ENCODE measurements around the gene NETO1. TPM values are rescaled to one million over a fixed set of nuclear protein-coding genes. Genes with fewer than 3 reads are reported as not detected.
A peak's percentile ranks its signal among the peaks of the same experiment; 100 is the strongest.

NETO1 gene
- polyA plus RNA-seq, 1 of the 3 experiments (the other 2 are of a cell fraction): not detected

- Histone ChIP-seq H3K79me2 (ENCODE audit: insufficient read depth) (no peaks in the 10 kb centered on the region), H2AFZ (ENCODE audit: low read depth) (no peak overlapping the region), H3K4me2 (no peak overlapping the region; the same call in 1 of the 2 replicates), H3K9ac (no peak overlapping the region), H4K20me1 (ENCODE audit: insufficient read depth) (no peaks in the 10 kb centered on the region), H3K9me2 (no peaks in the 10 kb centered on the region), H3K36me3 (replicated peaks in 1 of 2; ENCODE audit: control insufficient read depth in 1 of 2, insufficient read depth in 2 of 2, low read length in 1 of 2) (no peaks in the 10 kb centered on the region), H3K4me1 (ENCODE audit: control insufficient read depth in 1 of 2, insufficient read depth in 2 of 2, low read depth in 1 of 2, low read length in 1 of 2) (peaks cover 0 to 5% of the 10 kb centered on the region in 2 experiments; a peak in 2 of 4 replicates), H3K9me3 (no peaks in the 10 kb centered on the region), H3F3A (replicated peaks; ENCODE audit: insufficient read depth) (no peaks in the 10 kb centered on the region), H3K27me3 (ENCODE audit: insufficient read depth) (no peaks in the 10 kb centered on the region; the same call in 1 of the 2 replicates), H3K27ac (ENCODE audit: low read depth in 2 of 2, low read length in 1 of 2) (no peak overlapping the region), H3K4me3 (ENCODE audit: low read depth in 2 of 2, low read length in 1 of 2) (peak overlapping the region in 1 of 2 experiments; percentile 35; a peak in 1 of 4 replicates)
- DNase-seq: peak; percentile 48
- TF ChIP-seq GABPA (IDR thresholded peaks at IDR 0.05; ENCODE audit: low read depth): no peak
- TF ChIP-seq GATA2 (CRISPR knock-in tag; IDR thresholded peaks at IDR 0.05): no peak
- TF ChIP-seq, protein P1, sequence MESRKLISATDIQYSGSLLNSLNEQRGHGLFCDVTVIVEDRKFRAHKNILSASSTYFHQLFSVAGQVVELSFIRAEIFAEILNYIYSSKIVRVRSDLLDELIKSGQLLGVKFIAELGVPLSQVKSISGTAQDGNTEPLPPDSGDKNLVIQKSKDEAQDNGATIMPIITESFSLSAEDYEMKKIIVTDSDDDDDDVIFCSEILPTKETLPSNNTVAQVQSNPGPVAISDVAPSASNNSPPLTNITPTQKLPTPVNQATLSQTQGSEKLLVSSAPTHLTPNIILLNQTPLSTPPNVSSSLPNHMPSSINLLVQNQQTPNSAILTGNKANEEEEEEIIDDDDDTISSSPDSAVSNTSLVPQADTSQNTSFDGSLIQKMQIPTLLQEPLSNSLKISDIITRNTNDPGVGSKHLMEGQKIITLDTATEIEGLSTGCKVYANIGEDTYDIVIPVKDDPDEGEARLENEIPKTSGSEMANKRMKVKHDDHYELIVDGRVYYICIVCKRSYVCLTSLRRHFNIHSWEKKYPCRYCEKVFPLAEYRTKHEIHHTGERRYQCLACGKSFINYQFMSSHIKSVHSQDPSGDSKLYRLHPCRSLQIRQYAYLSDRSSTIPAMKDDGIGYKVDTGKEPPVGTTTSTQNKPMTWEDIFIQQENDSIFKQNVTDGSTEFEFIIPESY (IDR thresholded peaks at IDR 0.05; ENCODE audit: borderline replicate concordance, low read depth): no peak
- TF ChIP-seq MEF2A (IDR thresholded peaks at IDR 0.05; ENCODE audit: borderline replicate concordance, low read depth): no peak
- TF ChIP-seq YY1 (IDR thresholded peaks at IDR 0.05; ENCODE audit: low read depth): no peak
- TF ChIP-seq JUND (IDR thresholded peaks at IDR 0.05): no peak
- no peak for TF ChIP-seq MXI1 (IDR thresholded peaks at IDR 0.05; ENCODE audit: low read depth, low read length)
- TF ChIP-seq FOSL2 (IDR thresholded peaks at IDR 0.05; ENCODE audit: borderline replicate concordance, low read depth): no peak
- TF ChIP-seq, protein P2, sequence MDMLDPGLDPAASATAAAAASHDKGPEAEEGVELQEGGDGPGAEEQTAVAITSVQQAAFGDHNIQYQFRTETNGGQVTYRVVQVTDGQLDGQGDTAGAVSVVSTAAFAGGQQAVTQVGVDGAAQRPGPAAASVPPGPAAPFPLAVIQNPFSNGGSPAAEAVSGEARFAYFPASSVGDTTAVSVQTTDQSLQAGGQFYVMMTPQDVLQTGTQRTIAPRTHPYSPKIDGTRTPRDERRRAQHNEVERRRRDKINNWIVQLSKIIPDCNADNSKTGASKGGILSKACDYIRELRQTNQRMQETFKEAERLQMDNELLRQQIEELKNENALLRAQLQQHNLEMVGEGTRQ (IDR thresholded peaks at IDR 0.05; ENCODE audit: borderline replicate concordance, low read depth, low read length): no peak
- no peak for TF ChIP-seq TEAD4 (IDR thresholded peaks at IDR 0.05; ENCODE audit: borderline replicate concordance, insufficient read depth)
- TF ChIP-seq, protein P3, sequence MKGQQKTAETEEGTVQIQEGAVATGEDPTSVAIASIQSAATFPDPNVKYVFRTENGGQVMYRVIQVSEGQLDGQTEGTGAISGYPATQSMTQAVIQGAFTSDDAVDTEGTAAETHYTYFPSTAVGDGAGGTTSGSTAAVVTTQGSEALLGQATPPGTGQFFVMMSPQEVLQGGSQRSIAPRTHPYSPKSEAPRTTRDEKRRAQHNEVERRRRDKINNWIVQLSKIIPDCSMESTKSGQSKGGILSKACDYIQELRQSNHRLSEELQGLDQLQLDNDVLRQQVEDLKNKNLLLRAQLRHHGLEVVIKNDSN (IDR thresholded peaks at IDR 0.05; ENCODE audit: borderline replicate concordance, low read depth): no peak
- TF ChIP-seq CHD2 (IDR thresholded peaks at IDR 0.05; ENCODE audit: low read length, partially characterized antibody): no peak
- no peak for TF ChIP-seq TAF1 (IDR thresholded peaks at IDR 0.05; ENCODE audit: borderline replicate concordance, low read depth, low read length)
- TF ChIP-seq NRF1 (IDR thresholded peaks at IDR 0.05; ENCODE audit: low read depth, low read length): no peak
- TF ChIP-seq, protein P4, sequence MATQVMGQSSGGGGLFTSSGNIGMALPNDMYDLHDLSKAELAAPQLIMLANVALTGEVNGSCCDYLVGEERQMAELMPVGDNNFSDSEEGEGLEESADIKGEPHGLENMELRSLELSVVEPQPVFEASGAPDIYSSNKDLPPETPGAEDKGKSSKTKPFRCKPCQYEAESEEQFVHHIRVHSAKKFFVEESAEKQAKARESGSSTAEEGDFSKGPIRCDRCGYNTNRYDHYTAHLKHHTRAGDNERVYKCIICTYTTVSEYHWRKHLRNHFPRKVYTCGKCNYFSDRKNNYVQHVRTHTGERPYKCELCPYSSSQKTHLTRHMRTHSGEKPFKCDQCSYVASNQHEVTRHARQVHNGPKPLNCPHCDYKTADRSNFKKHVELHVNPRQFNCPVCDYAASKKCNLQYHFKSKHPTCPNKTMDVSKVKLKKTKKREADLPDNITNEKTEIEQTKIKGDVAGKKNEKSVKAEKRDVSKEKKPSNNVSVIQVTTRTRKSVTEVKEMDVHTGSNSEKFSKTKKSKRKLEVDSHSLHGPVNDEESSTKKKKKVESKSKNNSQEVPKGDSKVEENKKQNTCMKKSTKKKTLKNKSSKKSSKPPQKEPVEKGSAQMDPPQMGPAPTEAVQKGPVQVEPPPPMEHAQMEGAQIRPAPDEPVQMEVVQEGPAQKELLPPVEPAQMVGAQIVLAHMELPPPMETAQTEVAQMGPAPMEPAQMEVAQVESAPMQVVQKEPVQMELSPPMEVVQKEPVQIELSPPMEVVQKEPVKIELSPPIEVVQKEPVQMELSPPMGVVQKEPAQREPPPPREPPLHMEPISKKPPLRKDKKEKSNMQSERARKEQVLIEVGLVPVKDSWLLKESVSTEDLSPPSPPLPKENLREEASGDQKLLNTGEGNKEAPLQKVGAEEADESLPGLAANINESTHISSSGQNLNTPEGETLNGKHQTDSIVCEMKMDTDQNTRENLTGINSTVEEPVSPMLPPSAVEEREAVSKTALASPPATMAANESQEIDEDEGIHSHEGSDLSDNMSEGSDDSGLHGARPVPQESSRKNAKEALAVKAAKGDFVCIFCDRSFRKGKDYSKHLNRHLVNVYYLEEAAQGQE (IDR thresholded peaks at IDR 0.05; ENCODE audit: low read depth, low read length): no peak
- no peak for TF ChIP-seq TCF12 (IDR thresholded peaks at IDR 0.05)
- ChIA-PET POLR2A (no interaction called here), CTCF (interaction anchor here (0.7 to 1.7 kb wide), 3 partner anchors 9 to 40 kb away, joined by 3 to 8 read pairs (median 5); no protein-coding TSS in a partner anchor)
- whole genome bisulfite sequencing (ENCODE audit: low lambda C conversion rate): 17% methylated on average over 2 of the region's 8 CpGs
Measured at GRCh38 chr18:72692595-72692994, 175.2 kb downstream of the NETO1 start.

Small RNAs within 50 kb of the gene (small RNA-seq; reads per million reads assigned to genes)
- gene MIR548AV: 0 reads per million in 7 experiments
- gene RNA5SP460: 0 to 24.9 (median 0.29) reads per million in 7 experiments
